Smooth muscle cell (in vitro differentiated cells): Measurements from ENCODE around the gene WNT7A. TPM values are rescaled to one million over a fixed set of nuclear protein-coding genes. Genes with fewer than 3 reads are reported as not detected.
"Not testable (repeated sequence)": the region's sequence is repeated elsewhere in the genome, so short reads cannot be mapped to it uniquely, and the experiment has no call there.

Experiments used
- DNase-seq: peaks from one replicate; lab custom pipeline; 2025; ENCODE audit not compliant: unreplicated experiment; lab: John Stamatoyannopoulos, UW
- H2AFZ ChIP-seq: fragments of 200-600 bp; sonication (generic); 2 replicates; pipeline ENCODE4 v1.6.0; 2016; ENCODE audit warnings: antibody characterized with exemption, low read depth, mild to moderate bottlenecking
- H3F3A ChIP-seq: fragments of 200-600 bp; sonication (generic); 2 replicates; pipeline ENCODE4 v1.6.0; 2017; ENCODE audit warnings: antibody characterized with exemption, low read depth
- H3K27ac ChIP-seq: fragments of 200-600 bp; sonication (generic); 2 replicates; pipeline ENCODE4 v1.5.1; 2016; ENCODE audit warnings: low read depth, mild to moderate bottlenecking
- H3K27me3 ChIP-seq: fragments of 200-600 bp; sonication (generic); 2 replicates; pipeline ENCODE4 v1.6.1; 2016; ENCODE audit warnings: low read depth, mild to moderate bottlenecking
- H3K36me3 ChIP-seq: fragments of 200-600 bp; sonication (generic); 2 replicates; pipeline ENCODE4 v1.5.1; 2016; ENCODE audit warnings: low read depth
- H3K4me1 ChIP-seq: fragments of 200-600 bp; sonication (generic); 2 replicates; pipeline ENCODE4 v1.5.1; 2016; ENCODE audit warnings: low read depth
- H3K4me2 ChIP-seq: fragments of 200-600 bp; sonication (generic); 2 replicates; pipeline ENCODE4 v1.6.0; 2016; ENCODE audit warnings: mild to moderate bottlenecking
- H3K4me3 ChIP-seq: fragments of 200-600 bp; sonication (generic); 2 replicates; pipeline ENCODE4 v1.5.1; 2016; ENCODE audit warnings: mild to moderate bottlenecking
- H3K79me2 ChIP-seq: fragments of 200-600 bp; sonication (generic); 2 replicates; pipeline ENCODE4 v1.6.0; 2016; ENCODE audit warnings: low read depth, mild to moderate bottlenecking
- H3K9ac ChIP-seq: fragments of 200-600 bp; sonication (generic); 2 replicates; pipeline ENCODE4 v1.6.0; 2016; ENCODE audit warnings: low read depth
- H3K9me3 ChIP-seq: fragments of 200-600 bp; sonication (generic); replicated peaks from 2 replicates; pipeline ENCODE4 v1.5.1; 2016; ENCODE audit warnings: low read depth
- H4K20me1 ChIP-seq: fragments of 200-600 bp; sonication (generic); 2 replicates; pipeline ENCODE4 v1.6.0; 2016; ENCODE audit warnings: low read depth
- WGBS: methylation state at CpG from one replicate; pipeline ENCODE4 v1.1.7; 2016; ENCODE audit warnings: low lambda C conversion rate; 5-methylcytosine and 5-hydroxymethylcytosine counted together
- polyA plus RNA-seq: library from polyadenylated mRNA; unstranded; fragments of >200 nt; fragmentation: Nextera tagmentation; extraction: Ambion mirVana; gene quantifications from 2 replicates; pipeline ENCODE4 v1.2.1, GENCODE V29; 2016
- total RNA-seq: library from RNA; depleted of rRNA; stranded (reverse); fragments of >200 nt; gene quantifications from 2 replicates; pipeline ENCODE4 v1.2.3, GENCODE V29; 2014
- TF ChIP-seq, protein P1 (sequence below): fragments of 200-600 bp; sonication (generic); IDR thresholded peaks from 2 replicates; pipeline ENCODE4 v1.5.1; 2017; ENCODE audit warnings: borderline replicate concordance, mild to moderate bottlenecking, antibody characterized with exemption; ENCODE audit not compliant: insufficient read depth, poor library complexity, severe bottlenecking

The WNT7A gene
- total and polyA plus RNA-seq, 2 experiments from 2014 or later = 0.18 to 0.24 TPM

DNA sequence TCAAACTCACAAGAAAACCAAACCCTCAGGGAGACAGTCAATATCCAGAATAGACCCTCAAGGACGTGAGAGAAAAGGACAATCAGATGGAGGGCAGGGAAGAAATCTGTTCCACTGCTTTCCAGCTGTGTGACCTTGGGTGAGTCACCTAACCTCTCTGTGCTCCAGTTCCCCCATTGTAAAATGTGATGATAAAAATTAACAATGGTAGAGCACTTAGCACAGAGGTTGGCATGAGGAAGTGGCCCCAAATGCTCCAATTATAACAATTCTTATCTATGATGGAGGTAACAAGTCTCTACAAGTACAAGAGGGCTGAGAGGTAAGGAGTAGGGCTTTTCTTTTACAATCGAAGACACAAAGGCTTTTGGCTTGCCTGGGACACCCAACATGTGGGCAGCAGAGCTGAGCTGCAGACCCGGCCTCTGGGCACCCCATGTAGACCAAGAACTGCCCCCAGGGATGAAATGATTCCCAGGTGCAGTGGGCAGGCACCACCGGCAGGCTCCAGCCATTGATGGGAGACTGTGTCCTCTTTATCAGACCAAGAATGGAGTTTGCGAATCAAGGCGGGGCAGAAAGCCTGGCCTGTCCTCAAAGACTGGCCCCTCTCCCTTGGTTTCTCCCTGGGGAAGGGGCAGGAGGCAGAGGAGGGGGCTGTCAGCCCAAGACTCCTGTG is 22.0 kb downstream of the WNT7A start:
- Histone ChIP-seq H3K4me3 (no peak overlapping the region), H3K4me2 (no peak overlapping the region), H3K36me3 (no peaks in the 10 kb centered on the region), H3K9me3 (no peaks in the 10 kb centered on the region), H3K27me3 (no peaks in the 10 kb centered on the region), H3K9ac (no peak overlapping the region), H4K20me1 (no peaks in the 10 kb centered on the region), H2AFZ (no peak overlapping the region), H3K4me1 (no peaks in the 10 kb centered on the region), H3K27ac (no peak overlapping the region), H3F3A (no peaks in the 10 kb centered on the region), H3K79me2 (no peaks in the 10 kb centered on the region)
- TF ChIP-seq, protein P1, sequence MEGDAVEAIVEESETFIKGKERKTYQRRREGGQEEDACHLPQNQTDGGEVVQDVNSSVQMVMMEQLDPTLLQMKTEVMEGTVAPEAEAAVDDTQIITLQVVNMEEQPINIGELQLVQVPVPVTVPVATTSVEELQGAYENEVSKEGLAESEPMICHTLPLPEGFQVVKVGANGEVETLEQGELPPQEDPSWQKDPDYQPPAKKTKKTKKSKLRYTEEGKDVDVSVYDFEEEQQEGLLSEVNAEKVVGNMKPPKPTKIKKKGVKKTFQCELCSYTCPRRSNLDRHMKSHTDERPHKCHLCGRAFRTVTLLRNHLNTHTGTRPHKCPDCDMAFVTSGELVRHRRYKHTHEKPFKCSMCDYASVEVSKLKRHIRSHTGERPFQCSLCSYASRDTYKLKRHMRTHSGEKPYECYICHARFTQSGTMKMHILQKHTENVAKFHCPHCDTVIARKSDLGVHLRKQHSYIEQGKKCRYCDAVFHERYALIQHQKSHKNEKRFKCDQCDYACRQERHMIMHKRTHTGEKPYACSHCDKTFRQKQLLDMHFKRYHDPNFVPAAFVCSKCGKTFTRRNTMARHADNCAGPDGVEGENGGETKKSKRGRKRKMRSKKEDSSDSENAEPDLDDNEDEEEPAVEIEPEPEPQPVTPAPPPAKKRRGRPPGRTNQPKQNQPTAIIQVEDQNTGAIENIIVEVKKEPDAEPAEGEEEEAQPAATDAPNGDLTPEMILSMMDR = no peak
- no peak for DNase-seq
- 77% methylated on average over 6 of the region's 6 CpGs for WGBS

- 72% methylated on average over 1 of the region's 1 CpG for WGBS
- H3K36me3 ChIP-seq, H3K4me2 ChIP-seq, H3K27me3 ChIP-seq, H3K27ac ChIP-seq, H3K79me2 ChIP-seq, DNase-seq, H3K9me3 ChIP-seq, H3F3A ChIP-seq, H3K9ac ChIP-seq, H4K20me1 ChIP-seq, H3K4me3 ChIP-seq, H2AFZ ChIP-seq, H3K4me1 ChIP-seq: not testable (repeated sequence)
Observed at GRCh38 chr3:13856628-13857027, 23.2 kb downstream of the WNT7A start.

GRCh38 chr3:13856006-13856405 is 23.9 kb downstream of the WNT7A start:
- Histone ChIP-seq H3K9ac (no peak overlapping the region), H3K27ac (no peak overlapping the region), H3K4me1 (no peaks in the 10 kb centered on the region), H3K9me3 (no peaks in the 10 kb centered on the region), H4K20me1 (no peaks in the 10 kb centered on the region), H3K36me3 (no peaks in the 10 kb centered on the region), H3K4me3 (no peak overlapping the region), H3K27me3 (no peaks in the 10 kb centered on the region), H3K4me2 (no peak overlapping the region), H3F3A (no peaks in the 10 kb centered on the region), H2AFZ (no peak overlapping the region), H3K79me2 (no peaks in the 10 kb centered on the region)
- WGBS = 91% methylated on average over 6 of the region's 7 CpGs
- TF ChIP-seq, protein P1 = no peak
- DNase-seq = no peak

GRCh38 chr3:13854492-13854891 is 25.4 kb downstream of the WNT7A start:
- no peaks in the 10 kb centered on the region for H4K20me1 ChIP-seq
- TF ChIP-seq, protein P1 = no peak
- no peak overlapping the region for H3K4me3 ChIP-seq
- H3K79me2 ChIP-seq = no peaks in the 10 kb centered on the region
- no peak overlapping the region for H3K4me2 ChIP-seq
- no peaks in the 10 kb centered on the region for H3K9me3 ChIP-seq
- DNase-seq = no peak
- no peak overlapping the region for H3K9ac ChIP-seq
- no peaks in the 10 kb centered on the region for H3F3A ChIP-seq
- no peaks in the 10 kb centered on the region for H3K36me3 ChIP-seq
- no peaks in the 10 kb centered on the region for H3K27me3 ChIP-seq
- WGBS = 94% methylated on average over 25 of the region's 25 CpGs
- peak overlapping the region; percentile 65 for H3K27ac ChIP-seq
- peaks cover 5% of the 10 kb centered on the region for H3K4me1 ChIP-seq
- H2AFZ ChIP-seq = no peak overlapping the region
